Choroid plexus epithelial cell (primary cell): ENCODE data around the gene INPP5E.

Source experiments
- DNase-seq: peaks from one replicate; pipeline ENCODE4 v3.0.0-alpha.2; 2010; ENCODE audit warnings: low read depth
- H3K4me3 ChIP-seq: 2 replicates; pipeline ENCODE4 v1.5.1; 2011; ENCODE audit warnings: low read depth, mild to moderate bottlenecking, control low read depth, low read length, moderate library complexity
- TF ChIP-seq, protein P1 (sequence below): conservative IDR thresholded peaks from 2 replicates; pipeline ENCODE4 v1.5.1; 2011; ENCODE audit warnings: low read depth, mild to moderate bottlenecking, control low read depth, inconsistent platforms, low read length, moderate library complexity

INPP5E gene

DNA sequence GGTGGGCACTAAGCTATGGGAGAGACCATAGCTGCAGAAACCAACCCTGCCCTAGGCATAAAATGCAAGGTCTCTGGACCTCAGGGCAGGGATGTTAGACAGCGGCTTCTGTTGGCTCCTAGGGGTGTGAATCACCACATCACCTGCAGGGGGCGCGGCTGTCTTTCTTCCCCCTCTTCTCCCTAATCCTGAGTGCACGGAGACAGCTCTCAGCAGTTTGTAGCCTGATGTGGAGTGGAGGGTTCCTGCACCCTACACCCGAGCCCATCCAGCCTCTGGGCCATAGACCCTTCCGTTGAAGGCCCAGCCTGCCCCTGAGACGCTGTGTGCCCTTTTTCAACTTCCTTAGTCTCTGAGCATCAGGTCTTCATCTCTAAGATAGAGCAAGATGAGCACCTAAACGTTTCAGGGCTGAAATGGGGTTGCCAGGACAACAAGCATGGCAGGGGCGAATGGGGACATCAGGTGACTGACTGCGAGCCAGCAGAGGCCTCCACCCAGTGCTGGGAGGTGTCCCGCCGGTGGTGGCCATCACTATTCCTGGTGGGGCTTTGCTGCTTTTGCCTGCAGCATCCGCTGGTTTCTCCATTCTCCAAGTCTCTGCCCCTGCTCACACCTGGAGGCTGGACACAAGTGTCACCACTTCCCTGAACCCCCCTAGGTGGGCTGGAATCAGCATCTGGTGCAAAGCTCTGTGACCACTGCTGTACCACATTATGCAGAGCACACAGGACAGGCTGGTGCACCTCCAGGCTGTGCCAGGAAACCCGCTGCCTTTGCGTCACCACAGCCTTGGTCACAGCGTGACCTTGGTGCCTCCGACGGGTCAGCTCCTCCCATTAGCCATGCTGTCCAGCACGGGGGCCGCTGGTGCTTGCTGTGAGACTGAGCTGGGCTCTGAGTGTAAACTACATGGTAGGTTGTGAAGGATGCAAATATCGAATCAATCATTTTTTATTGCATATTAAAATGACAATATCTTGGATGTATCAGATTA, 45.7 kb upstream of the INPP5E start:
- TF ChIP-seq, protein P1, sequence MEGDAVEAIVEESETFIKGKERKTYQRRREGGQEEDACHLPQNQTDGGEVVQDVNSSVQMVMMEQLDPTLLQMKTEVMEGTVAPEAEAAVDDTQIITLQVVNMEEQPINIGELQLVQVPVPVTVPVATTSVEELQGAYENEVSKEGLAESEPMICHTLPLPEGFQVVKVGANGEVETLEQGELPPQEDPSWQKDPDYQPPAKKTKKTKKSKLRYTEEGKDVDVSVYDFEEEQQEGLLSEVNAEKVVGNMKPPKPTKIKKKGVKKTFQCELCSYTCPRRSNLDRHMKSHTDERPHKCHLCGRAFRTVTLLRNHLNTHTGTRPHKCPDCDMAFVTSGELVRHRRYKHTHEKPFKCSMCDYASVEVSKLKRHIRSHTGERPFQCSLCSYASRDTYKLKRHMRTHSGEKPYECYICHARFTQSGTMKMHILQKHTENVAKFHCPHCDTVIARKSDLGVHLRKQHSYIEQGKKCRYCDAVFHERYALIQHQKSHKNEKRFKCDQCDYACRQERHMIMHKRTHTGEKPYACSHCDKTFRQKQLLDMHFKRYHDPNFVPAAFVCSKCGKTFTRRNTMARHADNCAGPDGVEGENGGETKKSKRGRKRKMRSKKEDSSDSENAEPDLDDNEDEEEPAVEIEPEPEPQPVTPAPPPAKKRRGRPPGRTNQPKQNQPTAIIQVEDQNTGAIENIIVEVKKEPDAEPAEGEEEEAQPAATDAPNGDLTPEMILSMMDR = peak; percentile 86
- peak; percentile 85 for DNase-seq
- H3K4me3 ChIP-seq = no peak overlapping the region

DNA sequence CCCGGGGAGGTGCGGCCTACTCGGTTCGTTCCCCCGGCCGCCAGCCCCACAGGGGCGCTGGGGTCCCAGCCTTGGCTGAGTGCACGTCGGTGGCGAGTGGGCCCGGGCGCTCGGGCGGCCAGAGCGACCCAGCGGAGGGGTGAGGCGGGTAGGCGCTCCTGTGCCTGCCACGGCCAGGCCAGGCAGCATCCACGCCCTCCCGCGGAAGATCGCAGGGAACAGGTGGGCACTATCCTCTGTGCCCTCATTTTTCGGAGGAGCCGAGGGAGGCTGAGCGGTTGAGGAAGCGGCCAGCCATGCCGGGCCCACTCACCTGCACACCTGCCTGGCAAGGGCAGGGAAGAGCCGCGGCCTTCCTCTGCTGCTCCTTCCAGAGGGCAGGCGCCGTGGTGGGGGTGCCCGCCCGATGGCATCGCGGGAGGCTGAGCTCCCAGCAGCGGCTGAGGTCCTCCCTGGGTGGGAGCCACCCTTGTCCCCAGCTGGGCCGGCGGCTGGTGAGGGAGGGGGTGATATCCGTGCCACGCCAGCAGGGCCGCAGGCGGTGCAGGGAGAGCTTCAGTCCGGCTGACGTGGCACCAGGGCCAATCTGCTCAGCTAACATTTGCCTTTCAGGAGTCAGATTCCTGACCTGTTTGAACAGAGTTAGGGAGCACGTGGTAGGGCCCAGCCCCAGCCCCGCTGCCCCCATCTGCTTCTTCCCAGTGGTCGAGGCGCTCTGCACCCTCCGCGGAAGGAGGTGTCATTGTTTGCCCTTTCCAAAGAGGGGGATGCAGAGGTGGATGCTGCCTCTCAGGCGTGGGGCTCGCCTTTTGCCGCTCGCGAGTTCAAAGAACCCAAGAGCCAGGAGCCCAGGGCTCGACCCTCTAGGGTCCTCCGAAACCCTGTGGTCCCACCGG, 44.8 kb upstream of the INPP5E start:
- TF ChIP-seq, protein P1 = no peak
- no peak for DNase-seq
- H3K4me3 ChIP-seq = peak overlapping the region; percentile 71

DNA sequence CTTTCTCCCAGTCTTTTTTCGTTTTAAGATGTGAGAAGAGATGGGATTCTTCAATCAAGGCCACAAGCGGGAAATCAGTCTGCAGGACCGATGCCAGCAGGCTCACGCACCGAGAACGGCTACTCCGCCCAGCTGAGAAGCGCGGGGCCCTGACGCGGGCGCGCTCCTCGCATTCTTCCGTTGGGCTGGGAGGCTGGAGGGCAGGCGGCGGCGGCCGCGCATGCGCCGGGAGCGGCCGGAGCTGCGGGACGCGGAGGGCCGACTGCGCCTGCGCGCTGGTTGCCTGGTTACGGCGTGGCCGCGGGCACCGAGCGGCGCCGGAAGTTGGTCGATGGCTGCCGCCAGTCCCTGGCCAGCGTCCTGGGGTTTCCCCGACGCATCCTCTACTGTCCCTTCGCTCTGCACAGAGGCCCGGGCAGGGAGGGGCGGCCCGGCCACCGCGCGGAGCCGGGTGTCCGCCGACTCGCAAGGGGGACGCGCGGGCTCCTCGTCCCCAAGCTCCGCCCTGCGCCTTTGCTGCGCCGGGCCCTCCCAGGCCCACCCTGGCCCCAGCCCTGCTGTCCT, 44.0 kb upstream of the INPP5E start:
- peak overlapping the region; percentile 71 for H3K4me3 ChIP-seq
- peak; percentile 86 for DNase-seq
- TF ChIP-seq, protein P1 = no peak

DNA sequence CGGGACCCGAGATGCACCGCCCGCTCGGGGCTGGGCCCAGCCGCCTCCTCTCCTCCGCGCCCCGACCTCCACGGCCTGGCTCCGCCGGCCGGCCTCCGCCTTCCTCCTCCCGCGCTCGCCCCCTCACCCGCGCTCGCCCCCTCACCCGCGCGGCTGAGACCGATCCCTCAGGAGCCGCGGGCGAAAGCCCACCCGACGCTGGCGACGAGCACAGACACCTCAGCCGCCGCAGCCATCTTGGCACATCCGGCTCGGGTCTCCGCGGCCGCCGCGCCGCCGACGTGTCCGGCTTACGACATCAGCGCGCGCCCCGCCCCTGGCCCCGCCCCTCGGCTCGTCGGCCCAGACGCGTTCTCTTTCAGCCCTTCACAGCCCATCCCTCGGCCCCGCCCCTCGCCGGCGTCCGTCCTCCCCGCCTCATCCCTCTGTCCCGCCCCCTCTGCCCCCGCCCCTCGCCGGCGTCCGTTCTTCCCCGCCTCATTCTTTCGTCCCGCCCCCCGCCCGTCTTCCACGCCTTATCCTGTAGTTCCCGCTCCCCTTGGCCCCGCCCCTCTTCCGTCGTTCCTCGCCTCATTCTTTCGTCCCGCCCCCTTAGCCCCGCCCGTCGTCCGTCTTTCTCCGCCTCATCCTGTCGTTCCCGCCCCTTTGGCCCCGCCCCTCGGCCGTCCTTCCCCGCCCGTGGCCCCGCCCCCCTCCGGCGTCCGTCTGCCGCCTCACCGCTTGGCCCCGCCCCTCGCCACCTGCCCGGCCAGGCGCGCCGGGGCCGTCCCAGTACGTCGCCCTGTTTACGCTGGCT, 43.3 kb upstream of the INPP5E start, which contains the start of gene SEC16A:
TSS of gene SEC16A (minus strand) at position 248 of the 796 bp plus-strand sequence. CDS start 5,425 bp downstream, outside the sequence.
- TF ChIP-seq, protein P1 = no peak
- H3K4me3 ChIP-seq = peak within 1 kb of the TSS; percentile 80
- peak; percentile 99 for DNase-seq

DNA sequence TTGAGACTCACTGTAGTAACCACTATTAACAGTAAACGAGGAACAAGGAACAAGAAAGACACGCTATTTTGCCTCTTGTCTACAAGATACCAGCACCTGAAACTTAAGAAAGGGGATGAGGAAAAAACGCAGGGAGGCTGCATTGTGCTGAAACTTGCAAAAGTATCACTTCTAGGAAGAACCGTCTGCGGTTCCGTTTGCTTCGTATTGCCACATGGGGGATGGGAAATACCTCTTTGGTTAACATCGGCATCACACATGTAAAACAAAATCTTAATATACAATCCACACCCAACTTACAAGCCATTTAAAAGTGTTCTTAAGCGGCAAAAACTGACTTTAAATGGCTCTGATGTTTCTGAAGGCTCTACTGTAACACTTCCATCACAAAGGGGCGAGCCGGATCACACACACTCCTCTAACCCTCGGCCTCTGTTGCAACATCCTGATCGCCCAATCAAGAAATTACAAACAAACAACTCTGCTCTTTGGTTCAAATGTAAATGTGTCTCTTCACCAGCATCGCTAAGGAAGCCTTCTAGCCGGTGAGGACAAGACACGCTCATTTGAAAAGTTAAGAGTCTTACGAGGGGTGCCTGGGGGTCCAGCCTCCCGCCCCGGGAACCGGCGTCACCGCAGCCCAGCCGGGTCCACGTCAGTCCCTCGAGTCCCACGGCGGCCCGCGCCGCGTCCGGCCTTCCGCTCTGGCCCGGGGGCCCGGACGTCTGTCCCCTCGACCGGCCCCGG, 42.6 kb upstream of the INPP5E start:
- DNase-seq = peak; percentile 60
- TF ChIP-seq, protein P1 = no peak
- peak overlapping the region; percentile 80 for H3K4me3 ChIP-seq
